ENCODE data around the gene CUBN.

CUBN gene

DNA sequence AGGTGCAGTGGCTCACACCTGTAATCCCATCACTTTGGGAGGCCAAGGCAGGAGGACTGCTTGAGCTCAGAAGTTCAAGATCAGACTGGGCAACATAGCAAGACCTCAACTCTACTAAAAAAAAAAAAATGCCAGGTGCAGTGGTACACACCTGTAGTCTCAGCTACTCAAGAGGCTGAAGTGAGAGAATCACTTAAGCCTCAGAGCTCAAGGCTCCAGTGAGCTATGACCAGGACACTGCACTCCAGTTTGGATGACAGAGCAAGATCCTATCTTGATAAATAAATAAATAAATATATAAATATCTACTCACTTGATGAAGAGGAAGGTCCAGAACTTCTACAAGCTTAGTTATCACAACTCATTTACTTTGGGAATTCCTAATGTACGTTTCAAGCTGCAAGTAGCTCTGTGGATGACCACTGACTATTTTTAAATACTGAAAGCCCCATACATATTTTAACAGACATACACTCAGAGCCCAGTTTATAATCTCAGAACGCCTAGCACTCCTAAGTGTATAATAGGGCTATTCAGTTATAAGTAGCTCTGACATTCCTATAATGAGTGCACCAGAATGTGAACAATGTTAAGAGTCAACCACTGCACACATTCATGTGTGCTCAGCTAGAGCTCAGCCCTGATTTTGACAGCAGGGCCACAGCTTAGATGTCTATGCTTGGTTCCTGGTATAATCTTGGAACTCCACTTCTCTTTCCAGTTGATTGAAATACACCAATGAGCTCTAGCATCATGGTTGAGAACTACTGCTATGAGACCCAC is 119.1 kb downstream of the CUBN start:
- DNase-seq (ENCODE audit: low spot score), result no peak

- DNase-seq (ENCODE audit: low spot score), result no peak
Observed at GRCh38 chr10:17009212-17009700, 120.4 kb downstream of the CUBN start.

GRCh38 chr10:17007418-17007770 is 122.2 kb downstream of the CUBN start:
- no peak for DNase-seq (ENCODE audit: low spot score)

DNA sequence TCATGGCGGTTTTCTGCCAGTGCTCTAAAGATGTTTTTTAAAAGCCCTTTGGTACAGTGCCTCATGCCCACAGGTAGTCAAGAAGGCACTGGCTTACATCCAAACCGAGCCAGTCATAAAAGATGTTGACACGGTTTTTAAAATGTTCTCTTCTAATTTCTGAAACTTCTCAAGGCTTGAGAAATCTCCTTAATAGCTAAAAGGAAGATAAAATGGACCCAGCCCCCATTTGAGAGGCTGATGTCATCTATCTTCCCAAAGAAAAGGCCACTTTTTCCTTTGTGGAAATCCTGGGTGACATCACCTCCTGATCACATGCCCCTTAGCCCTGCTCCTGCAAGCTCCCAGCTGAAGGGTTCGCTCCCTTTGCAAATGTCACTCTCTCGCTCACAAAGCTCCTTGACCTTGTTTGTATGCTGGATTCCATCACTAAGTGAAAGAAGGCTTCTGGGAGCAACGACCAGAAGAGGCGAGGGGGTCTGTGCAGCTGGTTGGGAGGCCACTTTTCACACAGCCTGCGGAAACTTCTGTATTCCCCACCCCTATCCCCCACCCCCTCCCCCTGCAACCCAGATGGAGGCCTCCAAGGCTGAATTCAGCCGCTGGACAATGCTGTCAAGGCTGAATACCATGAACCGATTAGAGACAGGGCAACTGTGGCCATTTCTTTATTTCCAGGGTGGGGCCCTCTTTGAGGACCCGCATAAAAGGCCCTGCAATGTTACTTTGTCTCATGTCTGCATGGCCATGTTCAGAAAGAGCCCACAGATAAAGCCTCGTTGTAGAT is 122.8 kb downstream of the CUBN start:
- no peak for DNase-seq (ENCODE audit: low spot score)

GRCh38 chr10:17005621-17006566 is 123.7 kb downstream of the CUBN start:
- DNase-seq (ENCODE audit: low spot score), result no peak

- no peak for DNase-seq (ENCODE audit: low spot score)
Observed at GRCh38 chr10:17004801-17005380, 124.7 kb downstream of the CUBN start.

DNA sequence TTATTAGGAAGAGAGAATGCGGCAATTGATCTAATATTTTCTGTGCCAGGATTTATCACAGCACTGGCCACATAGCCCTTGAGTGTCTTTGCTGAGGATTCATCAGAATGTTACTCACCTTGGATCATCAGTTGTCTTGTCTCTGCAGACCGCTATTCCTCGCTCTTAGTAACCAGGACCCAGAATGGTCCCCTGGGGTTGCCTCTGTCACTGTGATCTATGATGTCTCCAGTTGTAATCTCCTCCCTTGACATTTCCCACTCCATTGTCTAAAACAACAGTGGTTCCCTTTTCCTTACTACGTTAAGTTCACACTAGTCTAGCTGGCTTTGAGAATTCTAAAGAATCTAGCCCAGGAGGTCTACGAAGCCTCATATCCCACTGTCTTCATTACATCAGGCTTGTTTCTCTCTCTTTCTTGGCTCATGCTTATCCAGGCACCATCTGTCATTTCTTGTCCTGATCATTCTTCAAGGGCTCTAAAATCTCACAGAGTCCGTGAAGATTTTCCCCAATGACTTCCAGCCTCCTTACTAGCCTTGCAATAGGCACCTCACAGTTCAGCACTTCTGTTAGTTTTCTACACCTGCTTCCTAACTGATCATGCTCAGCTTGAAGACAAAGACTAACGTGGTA is 125.8 kb downstream of the CUBN start:
- no peak for DNase-seq (ENCODE audit: low spot score)

- DNase-seq (ENCODE audit: low spot score), result no peak
Observed at GRCh38 chr10:17003151-17003550, 126.5 kb downstream of the CUBN start.

GRCh38 chr10:17001961-17002749 is 127.5 kb downstream of the CUBN start:
- DNase-seq (ENCODE audit: low spot score), result no peak

DNA sequence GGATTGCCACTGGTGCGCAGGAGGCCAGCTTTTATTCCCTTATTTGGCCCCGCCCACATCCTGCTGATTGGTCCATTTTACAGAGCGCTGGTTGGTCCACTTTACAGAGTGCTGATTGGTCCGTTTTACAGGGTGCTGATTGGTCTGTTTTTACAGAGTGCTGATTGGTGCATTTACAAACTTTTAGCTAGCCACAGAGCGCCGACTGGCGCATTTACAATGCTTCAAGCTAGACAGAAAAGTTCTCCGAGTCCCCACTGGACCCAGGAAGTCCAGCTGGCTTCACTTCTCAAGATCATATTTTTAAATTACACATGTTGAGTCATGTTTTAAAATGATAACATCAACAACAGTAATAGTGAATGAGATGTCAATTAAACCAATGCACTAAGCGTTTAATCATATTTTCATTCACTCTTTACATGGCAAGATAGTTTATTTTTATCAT is 128.3 kb downstream of the CUBN start:
- no peak for DNase-seq (ENCODE audit: low spot score)

- no peak for DNase-seq (ENCODE audit: low spot score)
Observed at GRCh38 chr10:16999665-17000451, 129.8 kb downstream of the CUBN start.

GRCh38 chr10:16996530-16996964 is 133.1 kb downstream of the CUBN start:
- DNase-seq (ENCODE audit: low spot score), result no peak

- DNase-seq (ENCODE audit: low spot score), result no peak
Observed at GRCh38 chr10:16995867-16996529, 133.6 kb downstream of the CUBN start.

GRCh38 chr10:16993186-16993585 is 136.4 kb downstream of the CUBN start:
- DNase-seq (ENCODE audit: low spot score), result no peak

DNA sequence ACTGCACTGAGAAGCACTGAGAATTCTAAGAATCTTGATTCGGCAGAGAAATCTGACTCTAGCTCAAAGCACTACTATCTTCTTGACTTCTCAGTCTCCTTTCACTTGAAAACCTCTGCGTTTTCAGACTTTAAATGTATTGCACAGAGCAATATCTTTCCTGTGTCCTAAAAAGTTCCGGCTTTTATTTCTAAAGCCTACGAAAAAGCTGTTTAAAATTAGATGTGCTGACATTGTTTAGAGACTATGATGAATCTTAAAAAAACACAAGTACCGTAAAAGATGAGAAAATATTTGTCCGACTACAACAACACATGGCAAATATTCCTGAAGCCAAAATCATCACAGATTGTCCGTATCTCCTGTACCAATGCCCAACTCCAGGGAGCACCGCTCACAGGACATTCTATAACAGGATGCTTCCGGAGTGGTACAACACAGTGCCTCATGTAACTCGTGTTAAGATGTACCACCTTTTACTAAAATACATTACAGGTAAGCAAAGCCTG is 136.9 kb downstream of the CUBN start:
- no peak for DNase-seq (ENCODE audit: low spot score)

DNA sequence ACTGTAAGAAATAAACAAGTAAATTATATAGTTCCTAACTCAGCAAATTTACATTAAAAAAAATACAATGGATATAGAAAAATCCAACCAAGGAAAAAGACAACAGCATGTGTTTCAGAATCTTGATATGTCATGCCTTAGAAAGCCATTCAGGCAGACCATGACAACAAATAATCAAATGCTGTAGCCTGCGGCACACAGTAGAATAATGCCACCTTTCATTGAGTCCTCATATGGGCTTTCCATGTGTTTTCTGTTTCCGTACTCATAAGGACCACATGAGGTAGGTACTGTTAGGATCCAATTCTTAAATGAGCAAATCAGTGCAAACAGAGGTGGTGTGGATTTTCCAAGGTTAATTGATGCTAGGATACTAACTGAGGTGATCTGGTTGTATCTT is 138.6 kb downstream of the CUBN start:
- DNase-seq (ENCODE audit: low spot score), result no peak

DNA sequence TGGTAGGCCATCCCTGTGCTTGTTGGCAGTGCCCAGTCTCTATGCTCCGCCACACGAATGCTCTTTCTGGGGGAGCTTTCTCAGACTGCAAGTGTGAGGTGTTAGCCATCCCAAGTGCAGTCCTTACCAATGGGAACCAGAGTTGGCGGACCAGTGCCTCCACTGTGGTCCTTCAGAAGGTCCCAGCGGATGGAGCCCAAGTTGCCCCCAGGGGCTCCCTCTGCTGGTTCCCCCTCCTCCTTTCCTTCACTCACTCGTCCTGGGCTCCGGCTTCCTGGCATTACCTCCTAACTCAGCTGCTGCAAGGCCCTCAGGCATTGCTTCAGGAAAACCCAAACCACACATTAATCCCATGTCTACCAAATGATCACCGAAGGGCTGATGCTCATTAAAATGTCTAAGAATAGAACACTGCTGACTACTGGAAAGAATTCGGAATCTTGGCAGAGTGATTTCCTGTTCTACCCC is 139.8 kb downstream of the CUBN start:
- DNase-seq (ENCODE audit: low spot score), result no peak

DNA sequence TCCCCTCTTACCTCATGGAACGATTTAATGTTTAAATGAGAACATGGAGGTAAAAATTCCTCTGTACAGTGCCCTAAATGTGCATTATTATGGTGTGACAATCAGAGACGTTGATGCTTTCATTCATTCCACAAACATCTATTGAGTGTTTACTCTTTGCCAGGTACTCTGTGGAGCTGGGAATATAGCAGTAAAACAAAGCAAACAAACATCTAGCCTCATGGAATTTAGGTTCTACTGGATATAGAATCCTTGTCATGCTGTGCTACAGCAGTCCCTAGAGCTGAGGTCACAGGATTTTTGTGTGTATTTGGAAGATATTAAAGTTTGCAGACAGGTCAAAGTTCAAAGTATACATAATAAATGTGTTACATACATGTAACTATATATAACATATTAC is 140.7 kb downstream of the CUBN start:
- no peak for DNase-seq (ENCODE audit: low spot score)

Measured in hematopoietic multipotent progenitor cell treated with erythropoietin and hydrocortisone succinate and interleukin-3 and kit ligand, for 15 days (in vitro differentiated cells).